ENCODE results near the gene OR10P1.

Gene OR10P1

GRCh38 chr12:55624056-55624455 is 12.6 kb upstream of the OR10P1 start:
- no peak overlapping the region for H3K4me3 ChIP-seq (ENCODE audit: low read depth, low read length)
- no peak for DNase-seq (ENCODE audit: low read depth, low spot score)
- in situ Hi-C loops (cut with HindIII; ENCODE audit: low sequenced_read_pairs) = no loop called here
- TF ChIP-seq, protein P1, sequence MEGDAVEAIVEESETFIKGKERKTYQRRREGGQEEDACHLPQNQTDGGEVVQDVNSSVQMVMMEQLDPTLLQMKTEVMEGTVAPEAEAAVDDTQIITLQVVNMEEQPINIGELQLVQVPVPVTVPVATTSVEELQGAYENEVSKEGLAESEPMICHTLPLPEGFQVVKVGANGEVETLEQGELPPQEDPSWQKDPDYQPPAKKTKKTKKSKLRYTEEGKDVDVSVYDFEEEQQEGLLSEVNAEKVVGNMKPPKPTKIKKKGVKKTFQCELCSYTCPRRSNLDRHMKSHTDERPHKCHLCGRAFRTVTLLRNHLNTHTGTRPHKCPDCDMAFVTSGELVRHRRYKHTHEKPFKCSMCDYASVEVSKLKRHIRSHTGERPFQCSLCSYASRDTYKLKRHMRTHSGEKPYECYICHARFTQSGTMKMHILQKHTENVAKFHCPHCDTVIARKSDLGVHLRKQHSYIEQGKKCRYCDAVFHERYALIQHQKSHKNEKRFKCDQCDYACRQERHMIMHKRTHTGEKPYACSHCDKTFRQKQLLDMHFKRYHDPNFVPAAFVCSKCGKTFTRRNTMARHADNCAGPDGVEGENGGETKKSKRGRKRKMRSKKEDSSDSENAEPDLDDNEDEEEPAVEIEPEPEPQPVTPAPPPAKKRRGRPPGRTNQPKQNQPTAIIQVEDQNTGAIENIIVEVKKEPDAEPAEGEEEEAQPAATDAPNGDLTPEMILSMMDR (IDR thresholded peaks at IDR 0.05; ENCODE audit: low read depth, low read length) = no peak

- in situ Hi-C loops (cut with HindIII; ENCODE audit: low sequenced_read_pairs) = no loop called here
- TF ChIP-seq, protein P1 (IDR thresholded peaks at IDR 0.05; ENCODE audit: low read depth, low read length) = no peak
- H3K4me3 ChIP-seq (ENCODE audit: low read depth, low read length) = no peak overlapping the region
- DNase-seq (ENCODE audit: low read depth, low spot score) = no peak
These were observed 10.5 kb upstream of the OR10P1 start for GRCh38 chr12:55626154-55626553.

DNA sequence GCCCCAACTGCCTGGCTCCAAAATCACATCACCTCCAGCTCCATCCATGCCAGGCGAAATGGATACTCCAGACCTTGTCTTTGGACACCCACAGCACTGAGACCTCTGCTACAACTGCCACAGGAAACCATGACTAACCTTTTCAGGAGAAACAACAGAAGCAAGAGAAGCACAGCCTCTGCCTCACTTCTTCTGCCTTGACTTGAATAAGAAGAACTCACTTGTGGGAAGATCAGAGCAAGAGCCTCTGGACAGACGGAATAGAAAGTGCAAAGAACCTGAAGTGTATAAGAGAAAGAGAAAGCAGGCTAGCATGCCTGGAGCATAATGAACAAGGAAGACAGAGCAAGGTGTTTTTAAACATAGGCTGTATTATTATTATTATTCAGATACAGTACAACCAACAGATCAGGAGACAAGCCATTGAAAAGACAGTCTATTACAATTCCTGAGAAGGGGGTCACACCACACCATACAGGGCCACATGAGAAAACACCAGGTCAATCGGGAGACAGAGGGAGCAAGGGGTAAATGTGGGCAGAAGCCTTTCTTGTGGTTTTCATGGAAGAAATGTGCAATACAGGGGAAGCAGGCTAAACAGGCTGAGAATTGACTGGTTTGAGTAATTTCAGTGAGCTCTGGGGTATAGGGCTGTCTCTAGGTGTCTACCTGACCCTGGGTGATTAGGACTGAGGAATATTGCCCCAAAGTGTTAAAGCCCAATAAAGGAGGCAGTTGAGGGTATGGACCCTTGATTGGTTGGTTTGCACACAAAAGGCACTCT is 7.4 kb upstream of the OR10P1 start:
- TF ChIP-seq, protein P1 (IDR thresholded peaks at IDR 0.05; ENCODE audit: low read depth, low read length) = no peak
- no peak for DNase-seq (ENCODE audit: low read depth, low spot score)
- H3K4me3 ChIP-seq (ENCODE audit: low read depth, low read length) = no peak overlapping the region
- in situ Hi-C loops (cut with HindIII; ENCODE audit: low sequenced_read_pairs) = no loop called here

GRCh38 chr12:55631056-55631455 is 5.6 kb upstream of the OR10P1 start:
- TF ChIP-seq, protein P1 (IDR thresholded peaks at IDR 0.05; ENCODE audit: low read depth, low read length) = no peak
- no peak for DNase-seq (ENCODE audit: low read depth, low spot score)
- in situ Hi-C loops (cut with HindIII; ENCODE audit: low sequenced_read_pairs) = no loop called here
- H3K4me3 ChIP-seq (ENCODE audit: low read depth, low read length) = no peak overlapping the region

DNA sequence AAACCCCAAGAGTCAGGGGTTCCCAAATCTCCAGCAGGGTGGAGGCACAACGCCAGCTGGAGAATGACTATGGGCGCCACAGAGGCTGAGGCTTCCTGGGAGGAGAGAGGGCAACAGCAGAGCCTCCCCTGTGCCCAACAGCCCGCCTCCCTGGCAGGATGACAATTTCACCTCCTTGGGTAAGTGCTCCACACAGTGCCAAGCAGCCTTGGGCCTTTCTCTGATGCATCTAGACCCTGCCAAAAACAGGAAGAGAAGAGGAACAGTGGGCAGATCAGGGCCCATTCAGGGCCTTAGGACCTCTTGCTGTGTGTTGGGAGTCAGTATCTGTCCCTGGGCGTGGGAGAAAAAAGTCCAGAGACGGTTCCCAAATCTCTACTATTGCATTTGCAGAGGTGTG is 5.0 kb upstream of the OR10P1 start:
- in situ Hi-C loops (cut with HindIII; ENCODE audit: low sequenced_read_pairs) = no loop called here
- no peak for DNase-seq (ENCODE audit: low read depth, low spot score)

GRCh38 chr12:55633151-55633550 is 3.5 kb upstream of the OR10P1 start:
- in situ Hi-C loops (cut with HindIII; ENCODE audit: low sequenced_read_pairs) = no loop called here
- DNase-seq (ENCODE audit: low read depth, low spot score) = no peak
- H3K4me3 ChIP-seq (ENCODE audit: low read depth, low read length) = no peak overlapping the region
- TF ChIP-seq, protein P1 (IDR thresholded peaks at IDR 0.05; ENCODE audit: low read depth, low read length) = no peak

More for the DNA sequence above, 5.0 kb upstream of the OR10P1 start:
- no peak overlapping the region for H3K4me3 ChIP-seq (ENCODE audit: low read depth, low read length)
- TF ChIP-seq, protein P1 (IDR thresholded peaks at IDR 0.05; ENCODE audit: low read depth, low read length) = no peak

Data from astrocyte of the spinal cord (primary cell).